Measurements from ENCODE around the gene ASTN2.

The ASTN2 gene

DNA sequence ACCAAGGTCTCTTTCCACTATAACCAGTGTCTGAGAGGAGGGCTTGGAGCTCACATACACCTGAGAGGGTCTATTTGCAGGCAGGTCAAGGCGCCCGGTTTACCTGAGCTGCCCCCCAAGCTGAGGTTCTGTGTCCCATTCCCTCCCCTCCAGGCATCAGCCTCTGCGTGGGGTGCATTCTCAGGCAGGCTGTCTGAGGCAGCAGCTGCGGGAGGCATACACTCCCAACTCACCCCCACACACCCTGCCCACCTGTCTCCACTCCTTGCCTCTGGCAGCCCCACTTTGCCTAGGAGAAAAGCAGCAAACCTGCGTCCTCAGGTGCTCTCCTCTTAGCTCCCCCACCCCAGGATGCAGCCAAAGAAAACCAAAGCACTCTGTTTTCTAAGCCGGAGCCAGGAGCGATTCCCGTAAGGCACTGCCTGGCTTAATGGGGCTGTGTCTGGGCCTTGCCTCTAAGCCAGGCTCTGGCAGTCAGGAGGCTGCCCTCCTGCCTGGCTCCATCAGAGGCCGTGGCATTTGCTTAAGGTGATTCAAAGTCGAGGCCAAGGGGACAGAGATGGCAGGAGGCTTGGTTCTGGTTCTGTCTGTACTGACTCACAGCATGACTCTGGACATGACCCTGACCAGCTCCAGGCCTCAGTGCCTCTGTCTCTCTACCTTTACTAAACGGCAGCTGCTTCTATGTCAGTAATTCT lies 867.0 kb downstream of the ASTN2 start:
- no peak for DNase-seq

- DNase-seq: no peak
Observed at GRCh38 chr9:116546711-116547581, 867.9 kb downstream of the ASTN2 start.

- no peak for DNase-seq
Observed at GRCh38 chr9:116544896-116545295, 870.0 kb downstream of the ASTN2 start.

DNA sequence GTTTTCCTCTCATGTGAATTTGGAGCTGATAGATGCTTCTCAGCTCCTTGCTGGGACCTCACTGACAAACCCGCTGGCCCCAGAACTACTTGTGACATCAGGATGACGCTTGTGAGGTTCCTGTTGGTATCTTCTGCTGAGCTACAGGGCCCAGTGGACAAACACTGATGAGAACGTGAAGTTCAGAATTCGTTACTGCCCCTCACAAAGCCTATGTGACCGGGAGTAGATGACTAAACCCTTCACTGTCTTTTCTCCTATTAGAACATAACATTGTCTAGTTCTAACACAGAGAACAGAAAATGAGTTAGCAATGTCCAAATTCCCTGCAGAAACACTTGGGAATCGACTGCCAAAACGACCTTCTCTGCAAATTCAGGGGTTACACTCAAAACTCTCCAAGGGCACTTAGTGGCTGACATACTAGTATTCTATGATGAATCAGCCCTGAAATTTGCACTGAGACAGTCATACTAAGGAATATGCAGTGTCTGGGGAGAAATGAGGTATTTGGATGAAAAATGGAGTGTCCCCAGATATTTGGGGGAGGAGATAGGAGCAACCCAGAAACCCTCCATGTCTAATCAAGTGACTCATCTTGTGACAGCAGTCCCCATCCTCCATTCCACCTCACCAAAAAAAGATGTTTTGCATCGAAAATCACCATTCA lies 871.0 kb downstream of the ASTN2 start:
- no peak for DNase-seq

GRCh38 chr9:116541402-116541801 lies 873.5 kb downstream of the ASTN2 start:
- DNase-seq: no peak

GRCh38 chr9:116539549-116539948 lies 875.3 kb downstream of the ASTN2 start:
- no peak for DNase-seq

DNA sequence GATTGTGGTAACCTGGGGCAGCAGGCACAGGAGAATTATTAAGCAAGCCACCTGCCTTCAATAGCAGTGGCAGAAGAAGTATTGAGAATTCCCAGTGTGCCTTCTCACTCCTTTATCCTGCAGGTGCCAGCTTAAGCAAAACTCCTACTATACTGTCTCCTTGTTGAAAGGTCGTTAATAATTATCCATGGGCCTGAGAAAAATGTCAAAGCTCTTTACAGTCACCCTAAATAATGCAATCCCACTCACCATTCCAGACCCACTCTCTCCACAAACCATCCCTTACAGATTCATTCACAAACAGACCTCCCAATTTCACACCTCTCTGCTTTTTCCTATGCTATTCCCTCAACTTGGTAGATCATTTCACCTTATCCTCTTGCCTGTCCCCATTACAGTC lies 889.2 kb downstream of the ASTN2 start:
- no peak for DNase-seq

- no peak for DNase-seq
Observed at GRCh38 chr9:116524778-116525470, 889.9 kb downstream of the ASTN2 start.

GRCh38 chr9:116520218-116520617 lies 894.6 kb downstream of the ASTN2 start:
- DNase-seq: no peak

GRCh38 chr9:116516456-116516855 lies 898.4 kb downstream of the ASTN2 start:
- no peak for DNase-seq

- no peak for DNase-seq
Observed at GRCh38 chr9:116515541-116515940, 899.3 kb downstream of the ASTN2 start.

- no peak for DNase-seq
Observed at GRCh38 chr9:116506685-116507084, 908.2 kb downstream of the ASTN2 start.

GRCh38 chr9:116504893-116505480 lies 909.9 kb downstream of the ASTN2 start:
- DNase-seq: no peak

- DNase-seq: no peak
Observed at GRCh38 chr9:116504081-116504480, 910.8 kb downstream of the ASTN2 start.

- no peak for DNase-seq
Observed at GRCh38 chr9:116502746-116503145, 912.1 kb downstream of the ASTN2 start.

GRCh38 chr9:116501871-116502270 lies 913.0 kb downstream of the ASTN2 start:
- no peak for DNase-seq

GRCh38 chr9:116499986-116500871 lies 914.6 kb downstream of the ASTN2 start:
- DNase-seq: no peak

- no peak for DNase-seq
Observed at GRCh38 chr9:116499434-116499833, 915.4 kb downstream of the ASTN2 start.

- DNase-seq: no peak
Observed at GRCh38 chr9:116497095-116497890, 917.6 kb downstream of the ASTN2 start.

- no peak for DNase-seq
Observed at GRCh38 chr9:116496167-116496566, 918.7 kb downstream of the ASTN2 start.

- DNase-seq: no peak
Observed at GRCh38 chr9:116495725-116496124, 919.1 kb downstream of the ASTN2 start.
